IMR-90 (cell line): ENCODE results near the gene EFCAB8.

Experiments
- BHLHE40 ChIP-seq: fragments of 150-350 bp; IDR thresholded peaks from 2 replicates; pipeline ENCODE4 v1.6.1; 2016; ENCODE audit warnings: mild to moderate bottlenecking, low read depth, low read length
- CEBPB ChIP-seq: IDR thresholded peaks from 2 replicates; pipeline ENCODE4 v1.6.1; 2012; ENCODE audit warnings: low read depth, low read length, improper control_type of control experiment
- CHD1 ChIP-seq: IDR thresholded peaks from 2 replicates; pipeline ENCODE4 v1.6.1; 2012; ENCODE audit warnings: low read depth, low read length, improper control_type of control experiment
- CTCF ChIP-seq: conservative IDR thresholded peaks from 2 replicates; pipeline ENCODE4 v1.5.1; 2012; ENCODE audit warnings: mild to moderate bottlenecking, low read depth, low read length, improper control_type of control experiment
- ELK1 ChIP-seq: fragments of 150-350 bp; IDR thresholded peaks from 2 replicates; pipeline ENCODE4 v1.6.1; 2016; ENCODE audit warnings: low read depth, mild to moderate bottlenecking, low read length, moderate library complexity, borderline replicate concordance
- FOS ChIP-seq: fragments of 150-350 bp; IDR thresholded peaks from 2 replicates; pipeline ENCODE4 v1.6.1; 2016; ENCODE audit warnings: low read depth, low read length
- NFE2L2 ChIP-seq: fragments of 150-350 bp; IDR thresholded peaks from 2 replicates; pipeline ENCODE4 v1.6.1; 2016; ENCODE audit warnings: low read depth, mild to moderate bottlenecking, low read length
- POLR2A ChIP-seq: IDR thresholded peaks from 2 replicates; pipeline ENCODE4 v1.6.1; 2012; ENCODE audit warnings: mild to moderate bottlenecking, low read depth, low read length
- RAD21 ChIP-seq: IDR thresholded peaks from 2 replicates; pipeline ENCODE4 v1.6.1; 2012; ENCODE audit warnings: low read length, improper control_type of control experiment
- RCOR1 ChIP-seq: IDR thresholded peaks from 2 replicates; pipeline ENCODE4 v1.6.1; 2012; ENCODE audit warnings: mild to moderate bottlenecking, low read length, improper control_type of control experiment; ENCODE audit not compliant: insufficient replicate concordance
- RFX5 ChIP-seq: IDR thresholded peaks from 2 replicates; pipeline ENCODE4 v1.8.0; 2012; ENCODE audit warnings: low read depth, mild to moderate bottlenecking, low read length, moderate library complexity
- SMC3 ChIP-seq: fragments of 150-350 bp; IDR thresholded peaks from 2 replicates; pipeline ENCODE4 v1.6.1; 2016; ENCODE audit warnings: low read depth, mild to moderate bottlenecking, antibody characterized with exemption, low read length, moderate library complexity
- USF2 ChIP-seq: fragments of 150-350 bp; IDR thresholded peaks from 2 replicates; pipeline ENCODE4 v1.6.1; 2017; ENCODE audit warnings: mild to moderate bottlenecking, antibody characterized with exemption, low read length, low read depth

GRCh38 chr20:32922466-32922865 lies 63.7 kb downstream of the EFCAB8 start:
- no peak for TF ChIP-seq CTCF
- no peak for TF ChIP-seq POLR2A
- TF ChIP-seq CHD1 = no peak
- no peak for TF ChIP-seq USF2
- TF ChIP-seq CEBPB = no peak
- TF ChIP-seq SMC3 = no peak
- no peak for TF ChIP-seq RAD21
- TF ChIP-seq RFX5 = no peak
- TF ChIP-seq NFE2L2 = no peak
- no peak for TF ChIP-seq FOS
- TF ChIP-seq BHLHE40 = no peak
- TF ChIP-seq ELK1 = no peak
- TF ChIP-seq RCOR1 = no peak
